GM18508 (cell line): ENCODE data around the gene ZBTB8B.

Experiments
- ATAC-seq: cut with Tn5 transposase; IDR thresholded peaks from one replicate; pipeline ENCODE4 v1.9.1; 2021; ENCODE audit warnings: moderate number of reproducible peaks; ENCODE audit not compliant: insufficient read depth, unreplicated experiment

The ZBTB8B gene

GRCh38 chr1:32501865-32502264 is 37.0 kb downstream of the ZBTB8B start:
- ATAC-seq, result no peak

GRCh38 chr1:32503153-32503552 is 38.3 kb downstream of the ZBTB8B start:
- ATAC-seq, result no peak

- ATAC-seq, result no peak
Measured at GRCh38 chr1:32507021-32507420, 42.1 kb downstream of the ZBTB8B start.

GRCh38 chr1:32508761-32509160 is 43.9 kb downstream of the ZBTB8B start:
- ATAC-seq, result no peak

GRCh38 chr1:32509939-32510338 is 45.1 kb downstream of the ZBTB8B start:
- no peak for ATAC-seq
